NCI-H2107 treated with DMSO at 0.1 percent for 48 hours (cell line): Measurements from ENCODE around the gene SLC25A22.

Experiments
- DNase-seq: peaks from one replicate; lab custom pipeline; 2025; ENCODE audit not compliant: unreplicated experiment; lab: John Stamatoyannopoulos, UW

The SLC25A22 gene

DNA sequence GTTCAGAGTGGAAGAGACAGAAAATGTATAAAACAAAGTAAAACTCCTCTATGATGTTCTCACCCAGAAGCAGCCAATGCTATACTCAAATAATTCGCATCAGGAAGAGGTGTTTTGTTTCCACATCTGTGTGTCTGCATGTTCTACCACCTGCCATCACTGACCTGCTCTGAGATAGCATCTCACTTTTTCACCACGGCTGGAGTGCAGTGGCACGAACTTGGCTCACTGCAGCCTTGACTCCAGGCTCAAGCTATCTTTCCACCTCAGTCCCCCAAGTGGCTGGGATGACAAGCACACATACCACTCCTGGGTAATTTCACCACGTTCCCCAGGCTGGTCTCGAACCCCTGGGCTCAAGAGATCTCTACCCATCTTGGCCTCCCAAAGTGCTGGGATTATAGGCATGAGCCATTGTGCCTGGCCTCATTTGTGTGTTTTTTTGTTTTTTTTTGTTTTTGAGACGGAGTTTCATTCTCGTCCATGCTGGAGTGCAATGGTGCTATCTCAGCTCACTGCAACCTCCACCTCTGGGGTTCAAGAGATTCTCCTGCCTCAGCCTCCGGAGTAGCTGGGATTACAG, 36.5 kb downstream of the SLC25A22 start:
- no peak for DNase-seq

DNA sequence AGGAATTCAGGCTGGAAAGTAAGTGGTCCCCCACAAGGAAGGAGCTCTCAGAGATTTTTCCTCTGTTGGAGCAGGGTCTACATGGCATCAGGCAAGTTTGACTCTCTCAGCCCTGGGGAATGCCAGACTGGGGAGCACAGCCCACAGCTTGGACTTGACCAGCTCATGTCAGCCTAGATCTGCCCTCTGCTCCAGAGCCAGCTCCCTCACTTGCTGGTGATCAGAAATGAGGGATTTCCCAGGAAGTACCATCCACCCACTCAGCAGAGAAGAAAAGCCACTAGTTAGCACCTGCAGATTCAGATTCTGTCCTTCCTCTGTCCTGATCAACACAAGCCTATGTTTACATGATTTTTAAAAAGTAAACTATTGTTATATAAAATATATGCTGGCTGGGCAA, 37.8 kb downstream of the SLC25A22 start:
- no peak for DNase-seq

DNA sequence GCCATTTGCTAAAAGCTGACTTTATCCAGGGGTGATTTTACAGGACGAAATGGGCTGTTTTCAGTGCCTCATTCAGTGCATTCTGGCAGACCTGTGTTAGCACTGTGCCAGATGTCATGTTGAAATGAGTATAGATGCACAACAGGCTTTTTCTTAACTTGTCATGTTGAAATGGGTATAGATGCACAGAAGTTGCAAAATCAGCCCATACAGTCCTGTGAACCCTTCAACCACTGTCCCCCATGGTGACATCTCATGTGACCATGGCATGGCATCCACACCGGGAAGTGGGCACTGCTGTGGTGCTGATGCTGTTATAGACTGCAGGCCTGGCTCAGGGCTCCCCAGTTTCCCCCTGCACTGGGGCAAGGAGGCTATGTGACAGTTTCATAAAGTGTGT, 48.4 kb downstream of the SLC25A22 start:
- no peak for DNase-seq

DNA sequence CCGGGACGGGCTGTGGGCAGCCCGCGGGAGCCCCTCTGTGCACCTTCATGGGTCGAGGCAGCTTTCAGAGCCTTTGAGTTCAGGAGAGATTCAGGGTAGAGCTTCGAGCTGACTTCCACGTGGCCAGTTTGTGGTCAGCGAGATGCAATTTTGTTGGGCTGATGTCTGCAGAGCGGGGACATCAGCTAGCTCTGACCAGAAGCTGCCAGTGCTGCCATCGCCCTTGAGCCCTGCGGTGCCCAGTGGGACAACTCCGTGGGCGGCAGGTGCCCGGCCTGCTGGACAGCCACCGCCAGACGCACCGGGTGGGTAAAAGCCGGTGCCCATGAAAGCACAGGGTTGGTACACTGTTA, 50.1 kb downstream of the SLC25A22 start:
- DNase-seq: no peak

DNA sequence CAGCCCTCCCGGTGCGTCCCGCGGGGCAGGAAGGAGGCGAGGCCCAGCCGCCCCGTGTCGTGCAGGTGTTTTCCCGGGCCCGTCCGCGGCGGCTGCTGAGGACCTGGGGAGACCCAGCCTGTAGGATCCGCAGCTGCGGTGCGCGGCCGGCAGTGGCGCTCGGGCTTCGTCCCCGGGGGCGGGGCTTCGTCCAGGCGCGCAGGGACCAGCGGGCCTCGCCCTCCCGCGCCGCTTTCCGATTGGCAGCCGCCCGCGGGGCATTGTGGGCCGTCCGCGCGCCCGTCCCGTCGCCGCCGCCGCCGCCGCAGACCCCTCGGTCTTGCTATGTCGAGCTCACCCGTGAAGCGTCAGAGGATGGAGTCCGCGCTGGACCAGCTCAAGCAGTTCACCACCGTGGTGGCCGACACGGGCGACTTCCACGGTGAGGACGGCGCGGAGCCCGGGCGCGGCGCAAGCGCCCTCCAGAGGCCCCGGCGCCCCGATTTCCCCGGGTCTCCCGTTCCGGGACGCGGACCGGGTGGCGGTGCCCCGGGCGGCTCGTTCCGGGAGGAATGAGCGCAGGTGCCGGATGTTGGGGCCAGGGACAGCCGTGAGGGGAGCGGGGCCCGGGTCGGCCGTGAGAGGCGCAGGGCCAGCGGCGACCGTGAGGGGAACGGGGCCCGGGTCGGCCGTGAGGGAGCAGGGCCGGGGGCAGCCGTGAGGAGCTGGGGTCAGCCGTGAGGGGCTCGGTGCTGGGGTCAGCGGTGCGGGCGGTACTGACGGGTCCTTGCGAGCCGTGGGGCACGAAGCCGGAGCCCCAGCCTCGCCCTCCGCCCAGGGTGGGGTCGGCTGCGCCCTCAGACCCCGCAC, 50.7 kb downstream of the SLC25A22 start, which contains the start of gene TALDO1:
TSS of gene TALDO1 (plus strand) at position 307 of the 849 bp plus-strand sequence. CDS start at position 325, 18 bp downstream.
- DNase-seq: peak; percentile 61

DNA sequence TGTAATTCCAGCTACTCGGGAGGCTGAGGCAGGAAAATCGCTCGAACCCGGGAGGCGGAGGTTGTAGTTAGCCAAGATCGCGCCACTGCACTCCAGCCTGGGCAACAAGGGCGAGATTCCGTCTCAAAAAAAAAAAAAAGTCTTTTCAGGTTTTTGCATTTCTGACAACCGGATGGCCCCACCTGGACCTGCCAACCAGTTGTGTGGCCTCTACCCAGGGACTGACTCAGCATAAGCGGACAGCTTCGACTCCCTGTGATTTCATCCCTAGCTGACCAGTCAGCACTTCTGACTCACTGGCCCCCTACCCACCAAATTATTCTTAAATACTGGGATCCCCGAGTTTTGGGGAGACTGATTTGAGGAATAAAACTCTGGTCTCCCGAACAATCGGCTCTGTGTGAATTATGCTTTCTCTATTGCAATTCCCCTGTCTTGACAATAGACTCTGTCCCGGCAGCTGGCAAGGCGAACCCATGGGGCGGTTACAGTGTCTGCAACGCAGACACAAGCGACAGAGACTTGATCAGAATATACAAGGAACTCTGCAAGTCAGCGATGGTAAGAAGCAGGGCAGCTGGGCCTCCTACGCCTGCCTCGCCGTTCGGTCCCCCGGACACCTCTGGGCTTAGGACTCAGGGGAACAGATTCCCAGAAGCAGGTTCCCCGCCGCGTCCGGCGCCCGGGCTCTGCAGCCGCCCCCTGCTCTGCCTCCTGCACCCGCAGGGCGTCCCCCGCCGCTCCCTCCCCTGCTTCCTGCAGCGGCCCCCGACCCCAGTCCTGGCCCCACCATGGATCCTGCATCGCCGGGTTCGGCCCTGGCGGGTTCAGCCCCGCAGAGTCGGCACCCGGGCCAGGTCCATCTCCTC, 51.6 kb downstream of the SLC25A22 start:
- peak; percentile 21 for DNase-seq

DNA sequence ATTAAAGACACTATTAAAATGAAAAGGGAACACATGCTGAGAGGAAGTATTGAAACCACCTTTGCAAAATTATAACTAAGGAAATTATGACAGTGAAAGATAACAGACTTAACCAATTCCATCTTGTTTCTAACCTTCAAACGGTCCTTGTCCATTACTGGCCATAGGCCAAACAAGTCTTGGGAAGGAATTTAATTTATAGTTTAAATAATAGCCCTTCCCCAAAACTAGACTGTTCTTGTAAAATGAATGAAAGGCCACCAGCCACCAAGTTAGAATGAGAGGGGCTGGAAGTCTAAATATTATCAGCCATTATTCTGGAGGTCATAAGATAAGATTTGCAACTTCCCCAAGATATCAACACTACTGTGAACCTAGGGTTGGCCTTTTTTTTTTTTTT, 52.7 kb downstream of the SLC25A22 start:
- no peak for DNase-seq

DNA sequence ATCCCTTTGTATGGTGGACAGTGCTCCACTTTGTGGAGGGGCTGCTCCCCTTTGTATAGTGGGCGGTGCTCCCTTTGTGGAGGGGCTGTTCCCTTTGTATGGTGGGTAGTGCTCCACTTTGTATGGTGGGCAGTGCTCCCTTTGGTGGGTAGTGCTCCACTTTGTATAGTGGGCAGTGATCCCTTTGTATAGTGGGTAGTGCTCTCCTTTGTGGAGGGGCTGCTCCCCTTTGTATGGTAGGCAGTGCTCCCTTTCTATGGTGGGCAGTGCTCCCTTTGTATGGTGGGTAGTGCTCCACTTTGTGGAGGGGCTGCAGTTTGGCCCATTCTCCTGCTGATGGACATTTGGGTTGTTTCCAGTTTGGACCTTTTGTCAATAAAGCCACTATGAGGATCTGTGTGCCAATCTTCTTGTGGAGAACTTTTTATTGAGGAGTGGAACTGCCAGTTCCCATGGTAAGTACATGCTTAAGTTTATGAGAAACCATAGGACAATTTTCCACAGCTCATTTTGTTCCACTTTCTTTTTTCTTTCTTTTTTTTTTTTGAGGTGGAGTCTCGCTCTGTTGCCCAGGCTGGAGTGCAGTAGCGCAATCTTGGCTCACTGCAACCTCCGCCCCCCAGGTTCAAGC, 55.4 kb downstream of the SLC25A22 start:
- DNase-seq: no peak

DNA sequence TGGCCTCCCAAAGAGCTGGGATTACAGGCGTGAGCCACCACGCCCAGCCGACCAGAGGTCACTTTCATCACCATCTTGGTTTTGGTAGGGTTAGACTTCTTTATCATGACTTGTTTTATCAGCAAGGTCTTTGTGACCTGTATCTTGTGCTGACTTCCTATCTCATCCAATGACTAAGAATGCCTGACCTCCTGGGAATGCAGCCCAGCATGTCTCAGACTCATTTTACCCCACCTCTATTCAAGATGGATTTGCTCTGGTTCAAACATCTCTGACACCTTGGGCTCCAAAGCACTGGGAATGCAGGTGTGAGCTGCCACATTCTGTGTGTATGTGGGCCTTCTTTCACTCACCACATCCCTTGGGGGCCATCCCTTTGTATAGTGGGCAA, 55.9 kb downstream of the SLC25A22 start:
- no peak for DNase-seq
